K562 (cell line): ENCODE results near the gene MAGIX.

Source experiments
- CEBPG ChIP-seq, 3 experiments: fragments of 200-800 bp in 1 of 3; sonication (Bioruptor generic) in 1 of 3; sonication (generic) in 1 of 3; formaldehyde crosslinking in 1 of 3; IDR thresholded peaks in 2 of 3; conservative IDR thresholded peaks in 1 of 3; 2 replicates each; pipeline versions ENCODE4 v1.6.1 to v1.8.0; 2016 to 2022; ENCODE audit warnings: missing compliant biosample characterization in 2 of 3, missing genetic modification characterization in 2 of 3, mild to moderate bottlenecking in 1 of 3, missing genetic modification reagents in 1 of 3
- CHD1 ChIP-seq: fragments of 200-600 bp; sonication (generic); IDR thresholded peaks from one replicate; pipeline ENCODE4 v1.6.1; 2012; ENCODE audit warnings: mild to moderate bottlenecking, moderate library complexity, low read length, inconsistent platforms
- CHD2 ChIP-seq: IDR thresholded peaks from 2 replicates; pipeline ENCODE4 v1.6.1; 2011; ENCODE audit warnings: low read depth, low read length
- ELK1 ChIP-seq: sonication (generic); formaldehyde crosslinking; IDR thresholded peaks from 2 replicates; pipeline ENCODE4 v1.8.1; 2022; ENCODE audit warnings: missing genetic modification reagents
- FOXK1 ChIP-seq: sonication (generic); formaldehyde crosslinking; IDR thresholded peaks from 2 replicates; pipeline ENCODE4 v1.8.0; 2022; ENCODE audit warnings: missing genetic modification reagents, mild to moderate bottlenecking, borderline replicate concordance
- MAX ChIP-seq: sonication (generic); formaldehyde crosslinking; IDR thresholded peaks from 2 replicates; pipeline ENCODE4 v1.9.0; 2022; ENCODE audit warnings: mild to moderate bottlenecking, missing genetic modification reagents
- REST ChIP-seq, 2 experiments: fragments of 450-650 bp; formaldehyde crosslinking in 1 of 2; IDR thresholded peaks; 2 replicates each; pipeline versions ENCODE4 v1.4.0 to v1.6.1; 2014 to 2020; ENCODE audit warnings: mild to moderate bottlenecking in 2 of 2, borderline replicate concordance in 1 of 2, low read depth in 1 of 2
- TBP ChIP-seq: optimal IDR thresholded peaks from 2 replicates; pipeline ENCODE3; 2011; ENCODE audit warnings: low read depth, low read length, improper control_type of control experiment
- TF ChIP-seq, protein P1 (sequence below): fragments of 250-450 bp; sonication (Bioruptor Pico); IDR thresholded peaks from 2 replicates; pipeline ENCODE4 v1.5.0; 2022; ENCODE audit warnings: mild to moderate bottlenecking

DNA sequence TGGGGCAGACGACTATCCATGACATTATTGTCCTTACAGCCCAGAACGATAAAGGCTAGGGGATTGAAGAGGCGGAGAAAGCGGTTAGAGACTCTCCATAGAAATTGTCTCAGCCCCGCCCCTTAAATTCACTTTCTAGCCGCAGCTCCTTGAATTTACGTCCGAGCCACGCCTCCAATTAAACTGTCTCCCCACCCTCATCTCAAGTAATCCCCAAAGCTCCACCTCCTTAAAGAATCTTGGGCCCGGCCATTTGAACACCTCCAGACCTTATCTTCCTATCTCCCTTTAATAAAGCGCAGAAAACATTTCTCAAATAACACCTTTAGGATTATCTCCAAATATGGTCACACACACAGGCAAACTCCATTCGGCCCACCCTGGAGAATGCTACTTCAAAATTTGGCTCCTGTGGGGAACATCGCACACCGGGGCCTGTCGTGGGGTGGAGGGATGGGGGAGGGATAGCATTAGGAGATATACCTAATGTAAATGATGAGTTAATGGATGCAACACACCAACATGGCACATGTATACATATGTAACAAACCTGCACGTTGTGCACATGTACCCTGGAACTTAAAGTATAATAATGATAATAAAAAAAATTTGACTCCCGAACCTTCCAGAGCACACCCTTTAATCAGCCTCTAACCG is 7.2 kb upstream of the MAGIX start:
- TF ChIP-seq TBP, result peak; percentile 54
- TF ChIP-seq, protein P1, sequence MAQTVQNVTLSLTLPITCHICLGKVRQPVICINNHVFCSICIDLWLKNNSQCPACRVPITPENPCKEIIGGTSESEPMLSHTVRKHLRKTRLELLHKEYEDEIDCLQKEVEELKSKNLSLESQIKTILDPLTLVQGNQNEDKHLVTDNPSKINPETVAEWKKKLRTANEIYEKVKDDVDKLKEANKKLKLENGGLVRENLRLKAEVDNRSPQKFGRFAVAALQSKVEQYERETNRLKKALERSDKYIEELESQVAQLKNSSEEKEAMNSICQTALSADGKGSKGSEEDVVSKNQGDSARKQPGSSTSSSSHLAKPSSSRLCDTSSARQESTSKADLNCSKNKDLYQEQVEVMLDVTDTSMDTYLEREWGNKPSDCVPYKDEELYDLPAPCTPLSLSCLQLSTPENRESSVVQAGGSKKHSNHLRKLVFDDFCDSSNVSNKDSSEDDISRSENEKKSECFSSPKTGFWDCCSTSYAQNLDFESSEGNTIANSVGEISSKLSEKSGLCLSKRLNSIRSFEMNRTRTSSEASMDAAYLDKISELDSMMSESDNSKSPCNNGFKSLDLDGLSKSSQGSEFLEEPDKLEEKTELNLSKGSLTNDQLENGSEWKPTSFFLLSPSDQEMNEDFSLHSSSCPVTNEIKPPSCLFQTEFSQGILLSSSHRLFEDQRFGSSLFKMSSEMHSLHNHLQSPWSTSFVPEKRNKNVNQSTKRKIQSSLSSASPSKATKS (CRISPR knock-in tag), result no peak
- no peak for TF ChIP-seq MAX
- TF ChIP-seq CHD2, result no peak
- no peak for TF ChIP-seq CEBPG (CRISPR knock-in tag; IDR thresholded peaks at IDR 0.05)
- no peak for TF ChIP-seq CEBPG (tag; conservative IDR thresholded peaks at IDR 0.05 in 1 of 2, IDR thresholded peaks at IDR 0.05 in 1 of 2)
- no peak for TF ChIP-seq CHD1
- TF ChIP-seq ELK1, result no peak
- TF ChIP-seq FOXK1 (CRISPR knock-in tag), result no peak
- TF ChIP-seq REST (IDR thresholded peaks at IDR 0.05; ENCODE audit: borderline replicate concordance), result no peak
- TF ChIP-seq REST (CRISPR knock-in tag; IDR thresholded peaks at IDR 0.05; ENCODE audit: low read depth), result no peak
